GM23338 (cell line): ENCODE measurements around the gene MAVS.

Source experiments
- CTCF ChIP-seq, 2 experiments: fragments of 200-600 bp in 1 of 2; sonication (generic) in 1 of 2; conservative IDR thresholded peaks; 2 replicates each; pipeline versions ENCODE4 v1.5.1 to v1.6.1; 2016 to 2017; ENCODE audit warnings: antibody characterized with exemption in 2 of 2, low read depth in 2 of 2, mild to moderate bottlenecking in 2 of 2, moderate library complexity in 1 of 2
- EZH2 ChIP-seq: fragments of 200-600 bp; sonication (generic); IDR thresholded peaks from one replicate; pipeline ENCODE4 v1.8.0; 2017; ENCODE audit warnings: antibody characterized with exemption, mild to moderate bottlenecking, low read depth; ENCODE audit not compliant: unreplicated experiment
- EZH2phosphoT487 ChIP-seq: fragments of 200-600 bp; sonication (generic); IDR thresholded peaks from one replicate; pipeline ENCODE4 v1.8.1; 2018; ENCODE audit warnings: antibody characterized with exemption; ENCODE audit not compliant: unreplicated experiment
- JUNB ChIP-seq: IDR thresholded peaks from one replicate; pipeline ENCODE4 v1.6.1; 2016; ENCODE audit warnings: antibody characterized with exemption; ENCODE audit not compliant: unreplicated experiment
- POLR2AphosphoS5 ChIP-seq: IDR thresholded peaks from 2 replicates; pipeline ENCODE4 v1.6.1; 2016; ENCODE audit warnings: antibody characterized with exemption, low read depth
- TF ChIP-seq, protein P1 (sequence below): IDR thresholded peaks from one replicate; pipeline ENCODE4 v1.6.1; 2018; ENCODE audit warnings: antibody characterized with exemption; ENCODE audit not compliant: unreplicated experiment

GRCh38 chr20:3867802-3868201 is 21.2 kb downstream of the MAVS start:
- TF ChIP-seq CTCF (conservative IDR thresholded peaks at IDR 0.05; ENCODE audit: low read depth in 2 of 2): no peak
- TF ChIP-seq EZH2: no peak
- no peak for TF ChIP-seq POLR2AphosphoS5
- TF ChIP-seq, protein P1, sequence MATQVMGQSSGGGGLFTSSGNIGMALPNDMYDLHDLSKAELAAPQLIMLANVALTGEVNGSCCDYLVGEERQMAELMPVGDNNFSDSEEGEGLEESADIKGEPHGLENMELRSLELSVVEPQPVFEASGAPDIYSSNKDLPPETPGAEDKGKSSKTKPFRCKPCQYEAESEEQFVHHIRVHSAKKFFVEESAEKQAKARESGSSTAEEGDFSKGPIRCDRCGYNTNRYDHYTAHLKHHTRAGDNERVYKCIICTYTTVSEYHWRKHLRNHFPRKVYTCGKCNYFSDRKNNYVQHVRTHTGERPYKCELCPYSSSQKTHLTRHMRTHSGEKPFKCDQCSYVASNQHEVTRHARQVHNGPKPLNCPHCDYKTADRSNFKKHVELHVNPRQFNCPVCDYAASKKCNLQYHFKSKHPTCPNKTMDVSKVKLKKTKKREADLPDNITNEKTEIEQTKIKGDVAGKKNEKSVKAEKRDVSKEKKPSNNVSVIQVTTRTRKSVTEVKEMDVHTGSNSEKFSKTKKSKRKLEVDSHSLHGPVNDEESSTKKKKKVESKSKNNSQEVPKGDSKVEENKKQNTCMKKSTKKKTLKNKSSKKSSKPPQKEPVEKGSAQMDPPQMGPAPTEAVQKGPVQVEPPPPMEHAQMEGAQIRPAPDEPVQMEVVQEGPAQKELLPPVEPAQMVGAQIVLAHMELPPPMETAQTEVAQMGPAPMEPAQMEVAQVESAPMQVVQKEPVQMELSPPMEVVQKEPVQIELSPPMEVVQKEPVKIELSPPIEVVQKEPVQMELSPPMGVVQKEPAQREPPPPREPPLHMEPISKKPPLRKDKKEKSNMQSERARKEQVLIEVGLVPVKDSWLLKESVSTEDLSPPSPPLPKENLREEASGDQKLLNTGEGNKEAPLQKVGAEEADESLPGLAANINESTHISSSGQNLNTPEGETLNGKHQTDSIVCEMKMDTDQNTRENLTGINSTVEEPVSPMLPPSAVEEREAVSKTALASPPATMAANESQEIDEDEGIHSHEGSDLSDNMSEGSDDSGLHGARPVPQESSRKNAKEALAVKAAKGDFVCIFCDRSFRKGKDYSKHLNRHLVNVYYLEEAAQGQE: no peak
- no peak for TF ChIP-seq JUNB
- no peak for TF ChIP-seq EZH2phosphoT487
